Fibroblast of gingiva (primary cell): Measurements from ENCODE around the gene BAG3.
A peak's percentile ranks its signal among the peaks of the same experiment; 100 is the strongest.
"Not testable (repeated sequence)": the region's sequence is repeated elsewhere in the genome, so short reads cannot be mapped to it uniquely, and the experiment has no call there.

ENCODE experiments used
- DNase-seq: peaks from one replicate; pipeline ENCODE4 v3.0.0-alpha.2; 2011; ENCODE audit warnings: low read depth

The BAG3 gene

GRCh38 chr10:119694608-119695007 lies 43.4 kb downstream of the BAG3 start:
- no peak for DNase-seq

- DNase-seq, result no peak
Observed at GRCh38 chr10:119700321-119700954, 49.3 kb downstream of the BAG3 start.

GRCh38 chr10:119701861-119702260 lies 50.7 kb downstream of the BAG3 start:
- DNase-seq, result no peak

- DNase-seq, result no peak
Observed at GRCh38 chr10:119702583-119702982, 51.4 kb downstream of the BAG3 start.

GRCh38 chr10:119703903-119704508 lies 52.8 kb downstream of the BAG3 start:
- no peak for DNase-seq

GRCh38 chr10:119705434-119705831 lies 54.3 kb downstream of the BAG3 start:
- DNase-seq, result no peak

GRCh38 chr10:119706521-119707278 lies 55.5 kb downstream of the BAG3 start:
- no peak for DNase-seq

GRCh38 chr10:119707331-119707730 lies 56.2 kb downstream of the BAG3 start:
- DNase-seq, result not testable (repeated sequence)

GRCh38 chr10:119710935-119711334 lies 59.8 kb downstream of the BAG3 start:
- not testable (repeated sequence) for DNase-seq

- DNase-seq, result no peak
Observed at GRCh38 chr10:119713744-119714483, 62.7 kb downstream of the BAG3 start.

GRCh38 chr10:119714484-119714816 lies 63.3 kb downstream of the BAG3 start:
- DNase-seq, result no peak

GRCh38 chr10:119715628-119716505 lies 64.7 kb downstream of the BAG3 start:
- peak; percentile 21 for DNase-seq

GRCh38 chr10:119723161-119723560 lies 72.0 kb downstream of the BAG3 start:
- DNase-seq, result no peak

GRCh38 chr10:119723624-119724023 lies 72.4 kb downstream of the BAG3 start:
- DNase-seq, result no peak

- peak; percentile 19 for DNase-seq
Observed at GRCh38 chr10:119724593-119725516, 73.7 kb downstream of the BAG3 start.

GRCh38 chr10:119725517-119725827 lies 74.3 kb downstream of the BAG3 start:
- no peak for DNase-seq

- DNase-seq, result peak; percentile 98
Observed at GRCh38 chr10:119725828-119726675, 74.9 kb downstream of the BAG3 start, which contains the start of gene INPP5F. INPP5F (plus strand) TSS chr10:119726050; CDS start chr10:119726263, 213 bp downstream.

- no peak for DNase-seq
Observed at GRCh38 chr10:119726676-119727261, 75.6 kb downstream of the BAG3 start.
